GM19239 (cell line): ENCODE data around the gene USP12.
"Not testable (repeated sequence)": the region's sequence is repeated elsewhere in the genome, so short reads cannot be mapped to it uniquely, and the experiment has no call there.

Source experiments
- DNase-seq: peaks from one replicate; pipeline ENCODE4 v3.0.0; 2011; ENCODE audit warnings: low spot score; ENCODE audit not compliant: insufficient read length
- FAIRE-seq: peaks from 2 replicates; lab custom pipeline; 2011; peaks lifted over from hg19 to GRCh38; lab: Jason Lieb, UNC

USP12 gene

GRCh38 chr13:27126859-27127258 is 44.8 kb downstream of the USP12 start:
- no peak for FAIRE-seq
- no peak for DNase-seq

GRCh38 chr13:27125357-27126282 is 46.0 kb downstream of the USP12 start:
- DNase-seq, result no peak
- FAIRE-seq, result no peak

DNA sequence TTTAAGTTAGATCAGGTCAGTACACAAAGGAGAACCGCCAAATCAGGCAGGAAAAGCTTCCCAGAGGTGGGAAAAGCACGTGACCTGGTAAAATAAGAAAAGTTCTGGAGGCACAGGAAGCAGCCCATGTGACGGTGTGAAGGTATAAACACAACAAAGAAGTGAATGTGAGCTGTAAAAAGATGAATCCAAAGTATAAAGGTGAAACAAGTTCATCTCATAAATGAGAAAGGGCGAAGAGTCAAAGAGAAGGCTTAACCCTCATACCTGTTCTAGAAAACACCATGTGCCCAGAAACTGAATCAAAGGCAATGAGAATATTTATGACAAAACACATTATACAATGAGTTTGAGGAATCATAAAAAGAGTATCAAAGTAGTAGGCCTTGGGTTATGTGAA is 47.0 kb downstream of the USP12 start:
- FAIRE-seq (peak; percentile 51), DNase-seq (no peak)

DNA sequence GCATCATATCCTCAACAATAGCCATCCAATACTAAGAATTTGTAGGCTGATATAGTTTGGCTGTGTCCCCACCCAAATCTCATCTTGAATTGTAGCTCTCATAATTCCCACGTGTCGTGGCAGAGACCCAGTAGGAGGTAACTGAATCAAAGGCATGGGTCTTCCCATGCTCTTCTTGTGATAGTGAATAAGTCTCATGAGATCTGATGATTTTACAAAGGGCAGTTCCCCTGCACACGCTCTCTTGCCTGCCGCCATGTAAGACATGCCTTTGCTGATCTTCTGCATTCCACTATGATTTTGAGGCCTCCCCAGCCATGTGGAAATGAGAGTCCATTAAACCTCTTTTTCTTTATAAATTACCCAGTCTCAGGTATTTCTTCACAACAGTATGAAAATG is 48.2 kb downstream of the USP12 start:
- not testable (repeated sequence) for FAIRE-seq

DNA sequence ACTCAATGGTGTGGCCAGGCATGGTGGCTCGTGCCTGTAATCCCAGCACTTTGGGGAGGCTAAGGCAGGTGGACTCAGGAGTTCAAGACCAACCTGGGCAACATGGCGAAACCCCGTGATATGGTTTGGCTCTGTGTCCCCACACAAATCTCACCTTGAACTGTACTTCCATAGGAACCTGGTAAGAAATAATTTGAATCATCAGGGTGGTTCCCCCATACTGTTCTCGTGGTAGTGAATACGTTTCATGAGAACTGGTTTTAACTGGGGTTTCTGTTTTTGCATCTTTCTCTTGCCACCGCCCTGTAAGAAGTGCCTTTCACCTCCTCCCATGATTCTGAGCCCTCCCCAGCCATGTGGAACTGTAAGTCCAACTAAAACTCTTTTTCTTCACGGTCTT is 49.6 kb downstream of the USP12 start:
- no peak for DNase-seq
- FAIRE-seq, result no peak

More for the DNA sequence above, 48.2 kb downstream of the USP12 start:
- DNase-seq, result not testable (repeated sequence)

- DNase-seq (no peak), FAIRE-seq (no peak)
Measured at GRCh38 chr13:27120811-27121210, 50.8 kb downstream of the USP12 start.

DNA sequence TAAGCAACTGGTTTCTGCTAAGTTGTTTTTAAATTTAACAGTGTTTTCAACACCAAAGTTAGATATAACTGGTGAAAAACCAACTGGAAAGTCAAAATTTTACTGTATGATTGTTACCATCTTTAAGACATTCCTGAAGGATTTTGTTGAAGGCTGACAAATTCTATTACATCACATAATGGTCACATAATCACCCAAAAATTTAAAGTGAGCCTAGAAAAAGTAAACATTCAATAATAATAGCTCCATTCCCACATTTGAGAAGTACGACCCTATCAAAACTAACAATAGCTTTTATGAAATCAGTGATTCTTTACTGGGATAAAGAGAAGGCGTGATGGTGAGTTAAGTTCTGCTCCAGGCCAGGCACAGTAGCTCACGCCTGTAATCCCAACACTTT is 51.6 kb downstream of the USP12 start:
- FAIRE-seq (peak; percentile 11), DNase-seq (no peak)

- DNase-seq (no peak), FAIRE-seq (peak; percentile 14)
Measured at GRCh38 chr13:27118428-27119054, 53.1 kb downstream of the USP12 start.

DNA sequence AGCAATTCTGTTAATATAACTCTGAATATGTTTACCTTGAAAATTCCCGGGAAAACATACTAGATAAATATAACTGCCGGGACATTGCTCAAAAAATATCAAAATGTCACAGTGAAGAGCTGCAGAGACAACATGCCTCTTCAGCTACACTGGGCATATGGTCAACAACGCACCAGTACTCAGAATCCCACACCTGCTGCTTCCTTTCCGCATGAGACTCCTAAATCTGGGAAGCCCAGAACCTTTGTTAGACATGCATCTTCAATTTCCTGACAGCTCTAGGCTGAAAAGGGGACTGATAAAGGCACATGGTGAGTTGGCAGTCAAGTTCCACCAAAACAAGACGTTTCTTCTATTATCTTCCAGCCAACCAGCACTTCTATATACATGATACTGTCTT is 53.7 kb downstream of the USP12 start:
- no peak for FAIRE-seq

DNA sequence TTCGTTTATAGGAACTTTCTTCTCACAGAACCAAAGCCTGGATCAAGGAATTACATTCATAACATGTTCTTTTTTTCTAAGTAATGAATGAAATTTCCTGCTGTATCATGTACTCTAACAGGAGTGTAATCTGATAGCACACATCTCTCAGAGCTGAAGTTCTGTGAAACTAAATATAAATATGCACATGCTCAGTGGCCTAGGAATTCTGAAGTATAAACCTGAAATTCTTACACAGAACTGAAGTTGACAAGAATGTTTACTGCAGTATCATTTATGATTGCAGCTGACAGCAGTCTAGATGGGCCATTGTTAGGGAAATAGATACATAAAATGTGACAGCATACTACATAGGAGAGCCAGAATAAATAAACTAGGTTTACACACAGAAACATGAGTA is 54.5 kb downstream of the USP12 start:
- DNase-seq (no peak), FAIRE-seq (no peak)

More for the DNA sequence above, 53.7 kb downstream of the USP12 start:
- DNase-seq, result no peak

GRCh38 chr13:27113436-27113835 is 58.2 kb downstream of the USP12 start:
- DNase-seq, result no peak
- FAIRE-seq, result peak; percentile 92

DNA sequence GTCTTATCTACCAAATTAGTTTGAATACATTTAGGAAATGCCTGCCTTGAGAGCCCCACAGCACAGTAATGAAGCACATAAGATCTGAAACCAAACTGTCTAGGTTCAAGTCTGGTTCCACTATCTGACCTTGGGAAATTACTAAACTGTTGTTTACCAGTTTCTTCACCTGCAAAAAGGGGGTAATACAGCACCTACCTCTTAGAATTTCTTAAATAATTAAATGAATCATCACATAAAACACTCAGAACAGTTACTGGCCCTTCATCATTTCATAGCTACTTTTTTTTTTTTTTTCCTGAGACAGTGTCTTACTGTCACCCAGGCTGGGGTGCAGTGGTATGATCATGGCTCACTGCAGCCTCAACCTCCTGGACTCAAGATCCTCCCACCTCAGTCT is 59.6 kb downstream of the USP12 start:
- FAIRE-seq, result peak; percentile 84

GRCh38 chr13:27110056-27110746 is 61.4 kb downstream of the USP12 start:
- no peak for FAIRE-seq
- no peak for DNase-seq

More for the DNA sequence above, 59.6 kb downstream of the USP12 start:
- DNase-seq, result no peak

DNA sequence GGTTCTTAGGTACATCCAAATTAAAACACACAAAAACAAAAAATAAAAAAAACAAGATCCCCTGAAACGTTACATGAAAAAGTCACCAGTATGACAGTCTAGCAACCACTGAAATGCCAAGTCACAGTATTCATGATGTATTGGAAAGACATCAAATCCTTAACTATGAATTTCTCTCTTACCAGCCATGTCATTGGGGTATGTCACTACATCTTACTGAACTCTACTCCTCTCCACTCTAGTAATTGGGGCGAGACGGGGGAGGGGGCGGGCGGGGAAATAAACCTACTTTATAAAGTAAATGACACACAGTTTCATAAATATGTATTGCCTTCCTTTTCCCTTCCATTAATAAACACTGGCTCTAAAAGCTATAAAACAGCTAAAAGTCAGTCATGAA is 65.5 kb downstream of the USP12 start:
- FAIRE-seq (no peak), DNase-seq (no peak)

- FAIRE-seq (no peak), DNase-seq (no peak)
Measured at GRCh38 chr13:27104606-27105005, 67.0 kb downstream of the USP12 start.

DNA sequence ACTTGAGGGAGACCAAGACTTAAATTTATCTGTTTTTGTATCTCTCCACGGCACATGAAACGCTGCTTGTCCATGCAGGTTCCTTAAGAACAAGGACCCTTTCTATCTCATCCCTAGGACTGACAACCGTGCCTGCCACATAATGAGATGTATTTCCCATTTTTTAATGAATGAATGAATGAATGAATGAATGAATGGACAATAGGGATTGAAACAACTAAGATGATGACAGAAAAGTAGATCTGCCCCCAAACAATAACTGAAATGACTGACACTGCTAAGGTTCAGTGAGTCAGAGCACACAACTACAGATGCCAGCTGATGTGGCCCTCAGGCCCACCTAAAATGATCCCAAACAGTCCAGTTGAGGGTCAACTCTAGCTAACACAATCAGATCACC is 69.8 kb downstream of the USP12 start:
- no peak for DNase-seq
- no peak for FAIRE-seq

DNA sequence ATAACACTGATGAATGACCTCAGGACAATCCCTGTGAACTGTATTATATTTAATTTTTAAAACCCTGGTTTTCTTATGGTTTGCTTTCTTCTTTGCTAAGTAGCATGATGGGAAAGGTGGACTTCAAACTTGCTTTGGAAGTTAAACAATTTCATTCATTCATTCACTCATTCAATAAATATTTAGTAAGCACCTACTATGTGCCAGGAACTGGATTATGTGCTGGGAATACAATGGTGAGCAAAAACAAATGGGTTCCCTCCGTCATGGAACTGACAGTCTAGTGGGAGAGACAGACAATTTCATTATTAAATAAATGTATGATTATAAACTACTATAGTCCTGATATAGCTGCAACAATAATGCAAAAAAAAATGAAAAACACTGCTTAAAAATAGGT is 70.3 kb downstream of the USP12 start:
- DNase-seq (no peak), FAIRE-seq (no peak)

DNA sequence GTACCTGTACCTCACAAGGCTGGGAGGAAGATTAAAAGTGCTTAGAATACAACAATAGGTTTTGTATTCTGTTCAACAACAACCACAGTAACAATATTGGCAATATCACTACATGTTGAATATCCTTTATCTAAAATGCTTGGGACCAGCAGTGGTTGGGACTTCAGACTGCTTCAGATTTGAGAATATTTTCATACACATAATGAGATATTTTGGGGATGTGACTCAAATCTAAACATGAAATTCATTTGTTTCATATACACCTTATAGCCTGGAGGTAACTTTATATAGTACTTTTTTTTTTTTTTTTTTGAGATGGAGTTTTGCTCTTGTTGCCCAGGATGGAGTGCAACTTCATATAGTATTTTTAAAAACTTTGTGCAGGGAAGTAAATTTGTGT is 73.9 kb downstream of the USP12 start:
- peak; percentile 79 for FAIRE-seq
- no peak for DNase-seq

- peak; percentile 56 for FAIRE-seq
- DNase-seq, result no peak
Measured at GRCh38 chr13:27091451-27091850, 80.2 kb downstream of the USP12 start.

DNA sequence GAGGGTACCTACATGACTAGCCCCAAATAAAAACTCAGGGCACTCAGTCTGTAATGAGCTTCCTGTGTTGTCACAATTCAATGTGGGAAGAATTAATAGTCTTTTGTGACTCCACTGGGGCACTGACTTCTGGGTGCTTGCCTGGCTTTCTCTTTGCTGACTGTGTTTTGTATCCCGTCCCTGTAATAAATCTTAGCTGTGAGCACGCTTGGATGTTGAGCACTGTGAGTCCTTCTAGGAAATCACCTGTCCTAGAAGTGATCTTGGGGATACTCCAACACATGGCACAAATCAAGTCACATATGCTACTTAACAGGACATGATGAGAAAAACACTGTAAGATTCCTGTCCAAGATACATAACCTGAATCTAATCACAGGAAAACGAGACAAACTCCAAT is 83.0 kb downstream of the USP12 start:
- FAIRE-seq, result no peak

More for the DNA sequence above, 83.0 kb downstream of the USP12 start:
- no peak for DNase-seq
